A549 (cell line): ENCODE measurements around the gene ASB2. TPM values are rescaled to one million over a fixed set of nuclear protein-coding genes. Genes with fewer than 3 reads are reported as not detected.

Experiments
- ATAC-seq, 2 experiments: fragments of 200-7000 bp in 1 of 2; fragments of >200 bp in 1 of 2; cut with Nextera tagmentation in 1 of 2; cut with Tn5 transposase in 1 of 2; 3 replicates each; pipeline versions ENCODE4 v1.8.0 to v1.9.1; 2018 to 2020; ENCODE audit warnings: mild to moderate bottlenecking in 1 of 2, moderate library complexity in 1 of 2
- CTCF ChIA-PET: fragments of 300-600 bp; sonication (Branson Sonifier 250); formaldehyde crosslinking; extraction: SDS; loops from one replicate; lab custom pipeline; 2021; ENCODE audit warnings: antibody characterized with exemption, inconsistent platforms; lab: Yijun Ruan, JAX
- POLR2A ChIA-PET: fragments of 350-600 bp; formaldehyde crosslinking; extraction: SDS; loops from one replicate; lab custom pipeline; 2021; ENCODE audit warnings: antibody characterized with exemption, inconsistent platforms; lab: Yijun Ruan, JAX
- DNase-seq, 2 experiments: peaks; one replicate each; pipeline versions ENCODE4 v3.0.0 to v3.0.0-alpha.2; 2011 to 2016; ENCODE audit warnings: low read depth in 1 of 2, low spot score in 1 of 2
- FAIRE-seq: peaks from 2 replicates; lab custom pipeline; 2011; peaks lifted over from hg19 to GRCh38; lab: Jason Lieb, UNC
- H3K27ac ChIP-seq, 2 experiments: fragments of >200 bp; sonication (Bioruptor Twin); formaldehyde crosslinking; 3 replicates each; pipeline ENCODE4 v1.5.1; 2016 to 2017
- H3K4me1 ChIP-seq: fragments of >200 bp; sonication (Bioruptor Twin); formaldehyde crosslinking; 3 replicates; pipeline ENCODE4 v1.6.1; 2016
- H3K4me2 ChIP-seq: fragments of >200 bp; sonication (Bioruptor Twin); formaldehyde crosslinking; 3 replicates; pipeline ENCODE4 v1.6.1; 2016
- H3K4me3 ChIP-seq: fragments of >200 bp; sonication (Bioruptor Twin); formaldehyde crosslinking; 3 replicates; pipeline ENCODE4 v1.5.1; 2016
- H3K9me3 ChIP-seq: fragments of >200 bp; sonication (Bioruptor Twin); formaldehyde crosslinking; 3 replicates; pipeline ENCODE4 v1.6.1; 2016
- CBX8 ChIP-seq: fragments of 200-600 bp; sonication (generic); IDR thresholded peaks from 2 replicates; pipeline ENCODE4 v1.6.1; 2016
- CEBPB ChIP-seq, 2 experiments: fragments of >200 bp in 1 of 2; sonication (Bioruptor Twin) in 1 of 2; formaldehyde crosslinking in 1 of 2; IDR thresholded peaks; 2 replicates each; pipeline ENCODE4 v1.6.1; 2012 to 2016
- CHD2 ChIP-seq: fragments of 150-350 bp; IDR thresholded peaks from 2 replicates; pipeline ENCODE4 v1.6.1; 2014; ENCODE audit warnings: low read length; ENCODE audit not compliant: partially characterized antibody
- CHD4 ChIP-seq: fragments of 200-600 bp; sonication (generic); IDR thresholded peaks from 2 replicates; pipeline ENCODE4 v1.6.1; 2016; ENCODE audit warnings: antibody characterized with exemption, mild to moderate bottlenecking, borderline replicate concordance
- EHF ChIP-seq: fragments of 250-450 bp; sonication (Bioruptor Pico); IDR thresholded peaks from 2 replicates; pipeline ENCODE4 v1.5.0; 2020; ENCODE audit warnings: mild to moderate bottlenecking
- EHMT2 ChIP-seq: fragments of 200-600 bp; sonication (generic); IDR thresholded peaks from 2 replicates; pipeline ENCODE4 v1.6.1; 2016; ENCODE audit warnings: antibody characterized with exemption, low read depth, mild to moderate bottlenecking, moderate library complexity
- FOSB ChIP-seq: fragments of 250-450 bp; sonication (Bioruptor Pico); IDR thresholded peaks from 2 replicates; pipeline ENCODE4 v1.5.0; 2020; ENCODE audit warnings: mild to moderate bottlenecking, moderate library complexity
- FOXS1 ChIP-seq: fragments of 250-450 bp; sonication (Bioruptor Pico); IDR thresholded peaks from 2 replicates; pipeline ENCODE4 v1.5.0; 2020; ENCODE audit warnings: mild to moderate bottlenecking, moderate library complexity
- GATA3 ChIP-seq: IDR thresholded peaks from 2 replicates; pipeline ENCODE4 v1.6.1; 2012; ENCODE audit warnings: borderline replicate concordance
- HOXB13 ChIP-seq: fragments of 250-450 bp; sonication (Bioruptor Pico); IDR thresholded peaks from 2 replicates; pipeline ENCODE4 v1.5.0; 2020; ENCODE audit warnings: low read depth, mild to moderate bottlenecking, moderate library complexity
- HOXB5 ChIP-seq: fragments of 250-450 bp; sonication (Bioruptor Pico); IDR thresholded peaks from 2 replicates; pipeline ENCODE4 v1.5.0; 2020; ENCODE audit warnings: mild to moderate bottlenecking, moderate library complexity
- KDM5A ChIP-seq: fragments of 200-600 bp; sonication (generic); IDR thresholded peaks from 2 replicates; pipeline ENCODE4 v1.6.1; 2016; ENCODE audit warnings: antibody characterized with exemption, mild to moderate bottlenecking
- MAFK ChIP-seq: fragments of 450-650 bp; IDR thresholded peaks from 2 replicates; pipeline ENCODE4 v1.6.1; 2014; ENCODE audit not compliant: partially characterized antibody
- MAZ ChIP-seq: fragments of 150-350 bp; IDR thresholded peaks from 2 replicates; pipeline ENCODE4 v1.6.1; 2014; ENCODE audit warnings: antibody characterized with exemption, low read depth, low read length, borderline replicate concordance
- MYC ChIP-seq: IDR thresholded peaks from 2 replicates; pipeline ENCODE4 v1.6.1; 2012; ENCODE audit warnings: mild to moderate bottlenecking, inconsistent platforms, low read length, improper control_type of control experiment, borderline replicate concordance
- RFX5 ChIP-seq: fragments of 450-650 bp; IDR thresholded peaks from 2 replicates; pipeline ENCODE4 v1.7.1; 2014; ENCODE audit warnings: antibody characterized with exemption, mild to moderate bottlenecking, moderate library complexity
- SMC3 ChIP-seq: fragments of >200 bp; sonication (Bioruptor Twin); formaldehyde crosslinking; IDR thresholded peaks from 3 replicates; pipeline ENCODE4 v1.6.1; 2018; ENCODE audit warnings: inconsistent platforms
- SREBF2 ChIP-seq: fragments of 450-650 bp; IDR thresholded peaks from 2 replicates; pipeline ENCODE4 v1.6.1; 2014; ENCODE audit warnings: mild to moderate bottlenecking, moderate library complexity
- TFCP2L1 ChIP-seq: fragments of 250-450 bp; sonication (Bioruptor Pico); IDR thresholded peaks from 2 replicates; pipeline ENCODE4 v1.5.0; 2021; ENCODE audit warnings: mild to moderate bottlenecking
- TP53 ChIP-seq: fragments of 250-450 bp; sonication (Bioruptor Pico); IDR thresholded peaks from 2 replicates; pipeline ENCODE4 v1.5.0; 2021; ENCODE audit warnings: mild to moderate bottlenecking, moderate library complexity
- ZC3H11A ChIP-seq: fragments of 450-650 bp; IDR thresholded peaks from 2 replicates; pipeline ENCODE4 v1.6.1; 2014; ENCODE audit warnings: antibody characterized with exemption, mild to moderate bottlenecking
- ZFP36 ChIP-seq: fragments of 450-650 bp; IDR thresholded peaks from 2 replicates; pipeline ENCODE4 v1.6.1; 2014; ENCODE audit warnings: borderline replicate concordance; ENCODE audit not compliant: partially characterized antibody
- ZSCAN20 ChIP-seq: fragments of 250-450 bp; sonication (Bioruptor Pico); IDR thresholded peaks from 2 replicates; pipeline ENCODE4 v1.8.0; 2022; ENCODE audit warnings: mild to moderate bottlenecking, moderate library complexity
- WGBS: methylation state at CpG from one replicate; pipeline ENCODE4 v1.1.6; 2017; ENCODE audit errors: missing lambda C conversion rate; 5-methylcytosine and 5-hydroxymethylcytosine counted together
- polyA plus RNA-seq, 4 experiments: library from polyadenylated mRNA; depleted of rRNA in 3 of 4; stranded (reverse); fragments of >200 nt; fragmentation: RNase III in 1 of 4; extraction: RNeasy Plus Mini Kit Qiagen cat#74134 plus additional on column Dnase treatment in 1 of 4; gene quantifications; 2 replicates in 3 of 4; 3 replicates in 1 of 4; pipeline ENCODE4 v1.2.3, GENCODE V29; 2011 to 2017
- TF ChIP-seq, protein P1 (sequence below): IDR thresholded peaks from 2 replicates; pipeline ENCODE4 v1.6.1; 2012; ENCODE audit warnings: low read depth, borderline replicate concordance
- TF ChIP-seq, protein P2 (sequence below): fragments of 450-650 bp; IDR thresholded peaks from 2 replicates; pipeline ENCODE4 v1.6.1; 2014; ENCODE audit warnings: antibody characterized with exemption
- TF ChIP-seq, protein P3 (sequence below): fragments of >200 bp; sonication (Bioruptor Twin); formaldehyde crosslinking; IDR thresholded peaks from 3 replicates; pipeline ENCODE4 v1.6.1; 2016
- TF ChIP-seq, protein P4 (sequence below): fragments of 250-450 bp; sonication (Bioruptor Pico); IDR thresholded peaks from 2 replicates; pipeline ENCODE4 v1.5.0; 2020; ENCODE audit warnings: low read depth, mild to moderate bottlenecking, moderate library complexity
- TF ChIP-seq, protein P5 (sequence below): fragments of 150-350 bp; IDR thresholded peaks from 2 replicates; pipeline ENCODE4 v1.6.1; 2014; ENCODE audit warnings: low read depth, mild to moderate bottlenecking, low read length

ASB2 gene
- polyA plus RNA-seq, 2 of the 4 experiments (the other 2 are of a cell fraction) = 0.03 to 0.10 TPM

DNA sequence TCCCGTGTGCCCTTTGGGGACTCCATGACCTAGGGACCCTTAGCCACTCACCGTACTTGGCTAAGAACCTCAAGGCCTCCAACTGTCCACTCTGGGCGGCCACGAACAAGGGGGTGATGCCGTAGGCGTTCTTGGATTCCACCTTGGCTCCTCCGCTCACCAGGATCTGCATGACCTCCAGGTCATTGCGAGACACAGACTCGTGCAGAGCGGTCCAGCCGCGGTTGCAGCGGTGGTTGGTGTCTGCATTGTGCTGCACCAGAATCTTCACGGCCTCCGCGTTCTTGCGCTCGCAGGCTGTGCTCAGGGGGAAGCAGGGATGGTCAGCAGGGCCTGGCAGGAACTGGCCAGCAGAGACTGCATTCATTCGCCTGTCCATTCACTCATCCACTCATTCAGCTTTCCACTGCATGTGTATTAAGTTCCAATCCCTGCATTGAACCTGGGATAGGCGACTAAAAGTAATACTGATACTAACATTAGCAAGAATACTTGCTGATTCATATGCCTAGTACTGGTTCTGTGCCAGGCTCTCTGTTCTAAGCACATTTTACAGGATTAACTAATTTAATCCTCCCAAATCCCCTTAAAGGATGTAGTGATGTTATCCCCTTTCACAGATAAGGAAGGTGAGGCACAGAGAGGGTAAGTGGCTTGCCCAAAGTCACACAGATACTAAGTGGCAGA, 25.3 kb downstream of the ASB2 start (continued):
- TF ChIP-seq, protein P1, sequence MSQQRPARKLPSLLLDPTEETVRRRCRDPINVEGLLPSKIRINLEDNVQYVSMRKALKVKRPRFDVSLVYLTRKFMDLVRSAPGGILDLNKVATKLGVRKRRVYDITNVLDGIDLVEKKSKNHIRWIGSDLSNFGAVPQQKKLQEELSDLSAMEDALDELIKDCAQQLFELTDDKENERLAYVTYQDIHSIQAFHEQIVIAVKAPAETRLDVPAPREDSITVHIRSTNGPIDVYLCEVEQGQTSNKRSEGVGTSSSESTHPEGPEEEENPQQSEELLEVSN = no peak
- TF ChIP-seq, protein P2, sequence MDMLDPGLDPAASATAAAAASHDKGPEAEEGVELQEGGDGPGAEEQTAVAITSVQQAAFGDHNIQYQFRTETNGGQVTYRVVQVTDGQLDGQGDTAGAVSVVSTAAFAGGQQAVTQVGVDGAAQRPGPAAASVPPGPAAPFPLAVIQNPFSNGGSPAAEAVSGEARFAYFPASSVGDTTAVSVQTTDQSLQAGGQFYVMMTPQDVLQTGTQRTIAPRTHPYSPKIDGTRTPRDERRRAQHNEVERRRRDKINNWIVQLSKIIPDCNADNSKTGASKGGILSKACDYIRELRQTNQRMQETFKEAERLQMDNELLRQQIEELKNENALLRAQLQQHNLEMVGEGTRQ = no peak

DNA sequence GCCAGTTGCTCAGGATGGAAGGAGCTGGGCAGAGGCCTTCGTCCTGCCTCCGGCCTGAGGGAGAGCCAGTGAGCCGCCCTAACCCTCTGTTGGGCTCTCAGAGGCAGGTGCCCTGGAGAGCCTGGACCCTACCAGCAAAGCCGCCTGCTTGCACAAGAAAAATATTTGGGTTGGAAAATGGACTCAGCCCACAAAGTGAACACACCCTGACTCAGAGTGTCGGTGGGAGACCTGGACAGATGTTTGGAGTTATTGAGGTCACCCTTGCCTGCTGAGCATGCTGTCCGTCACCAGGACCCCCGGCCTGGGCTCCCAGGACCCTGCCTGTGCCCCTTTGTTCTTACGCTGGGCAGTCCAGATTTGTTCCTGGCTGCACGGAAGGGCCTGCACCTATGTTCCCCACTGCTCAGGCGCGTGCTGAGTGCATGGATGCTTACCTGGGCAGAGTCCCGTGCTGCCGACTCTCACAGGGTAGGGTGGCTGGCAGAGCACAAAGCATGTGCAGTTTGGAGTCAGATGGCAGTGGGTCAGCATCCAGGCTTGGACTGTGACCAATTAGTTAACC, 26.8 kb downstream of the ASB2 start:
- DNase-seq = no peak
- FAIRE-seq = no peak
- H3K9me3 ChIP-seq = no peaks in the 10 kb centered on the region
- no peak overlapping the region for H3K4me2 ChIP-seq
- no peak for ATAC-seq
- peaks cover 9% of the 10 kb centered on the region; the same call in 2 of the 3 replicates for H3K4me1 ChIP-seq
- TF ChIP-seq RFX5 (no peak), MAZ (no peak), ZC3H11A (no peak), HOXB5 (CRISPR knock-in tag) (no peak), ZFP36 (no peak), GATA3 (no peak), EHF (CRISPR knock-in tag) (no peak), ZSCAN20 (CRISPR knock-in tag) (no peak), TFCP2L1 (CRISPR knock-in tag) (no peak), MYC (no peak), FOXS1 (CRISPR knock-in tag) (no peak), SREBF2 (no peak)
- TF ChIP-seq, protein P3, sequence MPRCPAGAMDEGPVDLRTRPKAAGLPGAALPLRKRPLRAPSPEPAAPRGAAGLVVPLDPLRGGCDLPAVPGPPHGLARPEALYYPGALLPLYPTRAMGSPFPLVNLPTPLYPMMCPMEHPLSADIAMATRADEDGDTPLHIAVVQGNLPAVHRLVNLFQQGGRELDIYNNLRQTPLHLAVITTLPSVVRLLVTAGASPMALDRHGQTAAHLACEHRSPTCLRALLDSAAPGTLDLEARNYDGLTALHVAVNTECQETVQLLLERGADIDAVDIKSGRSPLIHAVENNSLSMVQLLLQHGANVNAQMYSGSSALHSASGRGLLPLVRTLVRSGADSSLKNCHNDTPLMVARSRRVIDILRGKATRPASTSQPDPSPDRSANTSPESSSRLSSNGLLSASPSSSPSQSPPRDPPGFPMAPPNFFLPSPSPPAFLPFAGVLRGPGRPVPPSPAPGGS = no peak
- no peak overlapping the region for H3K27ac ChIP-seq
- WGBS = 78% methylated on average over 9 of the region's 13 CpGs
- POLR2A ChIA-PET = no interaction called here
- H3K4me3 ChIP-seq = no peak overlapping the region
- CTCF ChIA-PET = interaction anchor here (1.1 to 29.6 kb wide), 4 partner anchors 9 to 51 kb away, joined by 3 to 601 read pairs (median 234); partner anchors contain the start of genes ASB2 and CCDC197

DNA sequence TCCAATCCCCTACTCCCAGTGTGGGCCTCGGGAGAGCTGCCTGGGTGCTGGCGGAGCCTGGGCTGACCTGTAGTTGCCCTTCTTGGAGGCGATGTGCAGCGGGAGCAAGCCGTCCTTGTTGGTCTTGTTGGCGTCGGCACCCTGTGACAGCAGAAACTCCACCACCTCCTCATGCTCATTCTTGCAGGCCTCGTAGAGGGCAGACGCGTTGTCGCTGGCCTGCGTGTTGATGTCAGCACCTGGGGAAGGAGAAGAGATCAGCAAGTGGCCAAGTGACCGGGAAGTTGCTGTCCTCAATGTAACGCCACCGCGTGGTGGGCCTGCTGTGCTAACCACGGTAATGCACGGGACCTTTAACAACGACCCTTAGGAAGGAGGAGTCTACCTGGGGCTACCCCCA, 29.1 kb downstream of the ASB2 start:
- POLR2A ChIA-PET = no interaction called here
- Histone ChIP-seq H3K4me2 (no peak overlapping the region), H3K4me1 (peaks cover 11% of the 10 kb centered on the region; the same call in 2 of the 3 replicates), H3K9me3 (no peaks in the 10 kb centered on the region), H3K4me3 (no peak overlapping the region), H3K27ac (no peak overlapping the region)
- ATAC-seq (no peak), FAIRE-seq (no peak), DNase-seq (no peak)
- no peak for TF ChIP-seq SMC3
- no peak for TF ChIP-seq FOSB (CRISPR knock-in tag)
- no peak for TF ChIP-seq MAFK
- TF ChIP-seq, protein P4, sequence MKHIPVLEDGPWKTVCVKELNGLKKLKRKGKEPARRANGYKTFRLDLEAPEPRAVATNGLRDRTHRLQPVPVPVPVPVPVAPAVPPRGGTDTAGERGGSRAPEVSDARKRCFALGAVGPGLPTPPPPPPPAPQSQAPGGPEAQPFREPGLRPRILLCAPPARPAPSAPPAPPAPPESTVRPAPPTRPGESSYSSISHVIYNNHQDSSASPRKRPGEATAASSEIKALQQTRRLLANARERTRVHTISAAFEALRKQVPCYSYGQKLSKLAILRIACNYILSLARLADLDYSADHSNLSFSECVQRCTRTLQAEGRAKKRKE = no peak
- TF ChIP-seq CHD4 = no peak
- TF ChIP-seq EHMT2 = no peak
- TF ChIP-seq TFCP2L1 (CRISPR knock-in tag) = no peak
- no peak for TF ChIP-seq CEBPB (IDR thresholded peaks at IDR 0.05)
- TF ChIP-seq, protein P5, sequence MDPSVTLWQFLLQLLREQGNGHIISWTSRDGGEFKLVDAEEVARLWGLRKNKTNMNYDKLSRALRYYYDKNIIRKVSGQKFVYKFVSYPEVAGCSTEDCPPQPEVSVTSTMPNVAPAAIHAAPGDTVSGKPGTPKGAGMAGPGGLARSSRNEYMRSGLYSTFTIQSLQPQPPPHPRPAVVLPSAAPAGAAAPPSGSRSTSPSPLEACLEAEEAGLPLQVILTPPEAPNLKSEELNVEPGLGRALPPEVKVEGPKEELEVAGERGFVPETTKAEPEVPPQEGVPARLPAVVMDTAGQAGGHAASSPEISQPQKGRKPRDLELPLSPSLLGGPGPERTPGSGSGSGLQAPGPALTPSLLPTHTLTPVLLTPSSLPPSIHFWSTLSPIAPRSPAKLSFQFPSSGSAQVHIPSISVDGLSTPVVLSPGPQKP = no peak
- no peak for TF ChIP-seq ZFP36
- no peak for TF ChIP-seq CBX8
- TF ChIP-seq KDM5A = no peak
- TF ChIP-seq CHD2 = no peak
- no peak for TF ChIP-seq FOXS1 (CRISPR knock-in tag)
- no peak for TF ChIP-seq HOXB13 (CRISPR knock-in tag)
- TF ChIP-seq TP53 (CRISPR knock-in tag) = no peak
- no peak for TF ChIP-seq ZC3H11A
- no peak for TF ChIP-seq MYC
- TF ChIP-seq, protein P1 = no peak
- CTCF ChIA-PET = interaction anchor here (0.7 to 29.6 kb wide), 6 partner anchors 7 to 189 kb away, joined by 3 to 601 read pairs (median 36); partner anchors contain the start of genes ASB2 and CCDC197
- 88% methylated on average over 15 of the region's 19 CpGs for WGBS
